ENCODE measurements around the gene DPEP1. TPM values are rescaled to one million over a fixed set of nuclear protein-coding genes. Genes with fewer than 3 reads are reported as not detected.

The DPEP1 gene
- total and polyA plus RNA-seq, 2 donors (not counting 3 experiments of a cell fraction or from before 2014, with no cell fraction given) = 0.37 to 0.44 TPM

- POLR2A ChIA-PET = no interaction called here
- intact Hi-C loops (cut with micrococcal nuclease) = no loop called here
- Histone ChIP-seq H3K27ac (ENCODE audit: insufficient read depth, low read depth, low read length) (no peak overlapping the region), H3K27me3 (ENCODE audit: control insufficient read depth in 2 of 2, insufficient read depth in 2 of 2, low read length in 2 of 2) (no peaks in the 10 kb centered on the region), H3K9ac (replicated peaks; ENCODE audit: extremely low read depth, insufficient read depth, low read length) (no peak overlapping the region), H3K4me3 (replicated peaks in 1 of 3; ENCODE audit: insufficient read depth in 1 of 3, low read depth in 1 of 3, low read length in 3 of 3) (no peak overlapping the region), H3K9me3 (replicated peaks; ENCODE audit: control insufficient read depth, insufficient read depth, low read length) (no peaks in the 10 kb centered on the region), H3K4me1 (ENCODE audit: control insufficient read depth, extremely low read depth, insufficient read depth, low read length) (no peaks in the 10 kb centered on the region), H2AFZ (ENCODE audit: low read depth, low read length) (no peak overlapping the region), H3K36me3 (ENCODE audit: control insufficient read depth in 2 of 2, extremely low read depth in 1 of 2, insufficient read depth in 2 of 2, low read length in 2 of 2) (no peaks in the 10 kb centered on the region), H3K4me2 (ENCODE audit: insufficient read depth, low read length) (no peak overlapping the region), H3K9me1 (replicated peaks; ENCODE audit: control insufficient read depth, extremely low read depth, insufficient read depth, low read length) (no peaks in the 10 kb centered on the region), H4K20me1 (replicated peaks; ENCODE audit: control insufficient read depth, extremely low read depth, insufficient read depth, low read length) (no peaks in the 10 kb centered on the region), H3K79me2 (ENCODE audit: control insufficient read depth, insufficient read depth, low read length) (no peaks in the 10 kb centered on the region)
- BruUV-seq (replicated peaks) = no TSS peak
- dilution Hi-C loops (cut with MboI; ENCODE audit: extremely low pct_ligation_motif_present, low sequenced_read_pairs) = no loop called here
- CTCF ChIA-PET = no interaction called here
- TF ChIP-seq EZH2 (IDR thresholded peaks at IDR 0.05; ENCODE audit: borderline replicate concordance, low read depth, low read length, severe bottlenecking) (no peak), POLR2A (IDR thresholded peaks at IDR 0.05; ENCODE audit: low read depth, low read length) (no peak), GATA2 (IDR thresholded peaks at IDR 0.05; ENCODE audit: insufficient read depth, insufficient read length, low read depth, low read length) (no peak), JUN (IDR thresholded peaks at IDR 0.05; ENCODE audit: borderline replicate concordance, insufficient read depth, insufficient read length, low read depth) (no peak), POLR2AphosphoS5 (IDR thresholded peaks at IDR 0.05; ENCODE audit: insufficient read depth, low read depth, low read length) (no peak), FOS (IDR thresholded peaks at IDR 0.05; ENCODE audit: borderline replicate concordance, insufficient read depth, low read length) (no peak), MYC (IDR thresholded peaks at IDR 0.05; ENCODE audit: low read depth, low read length) (no peak), CTCF (IDR thresholded peaks at IDR 0.05; ENCODE audit: extremely low read depth in 1 of 2, insufficient read depth in 1 of 2, low read depth in 1 of 2, low read length in 2 of 2) (no peak)
- TF ChIP-seq, protein P1, sequence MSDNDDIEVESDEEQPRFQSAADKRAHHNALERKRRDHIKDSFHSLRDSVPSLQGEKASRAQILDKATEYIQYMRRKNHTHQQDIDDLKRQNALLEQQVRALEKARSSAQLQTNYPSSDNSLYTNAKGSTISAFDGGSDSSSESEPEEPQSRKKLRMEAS (IDR thresholded peaks at IDR 0.05; ENCODE audit: insufficient read depth, insufficient read length) = no peak
- FAIRE-seq (no peak), DNase-seq (ENCODE audit: low read depth, low spot score) (no peak)
Observed at GRCh38 chr16:89593841-89594240, 19.6 kb upstream of the DPEP1 start.

All from endothelial cell of umbilical vein (primary cell).